IMR-90 (cell line): ENCODE results near the gene PCBP1.

Experiments used
- BHLHE40 ChIP-seq: fragments of 150-350 bp; IDR thresholded peaks from 2 replicates; pipeline ENCODE4 v1.6.1; 2016; ENCODE audit warnings: mild to moderate bottlenecking, low read depth, low read length
- CTCF ChIP-seq: conservative IDR thresholded peaks from 2 replicates; pipeline ENCODE4 v1.5.1; 2012; ENCODE audit warnings: mild to moderate bottlenecking, low read depth, low read length, improper control_type of control experiment
- POLR2A ChIP-seq: IDR thresholded peaks from 2 replicates; pipeline ENCODE4 v1.6.1; 2012; ENCODE audit warnings: mild to moderate bottlenecking, low read depth, low read length
- RAD21 ChIP-seq: IDR thresholded peaks from 2 replicates; pipeline ENCODE4 v1.6.1; 2012; ENCODE audit warnings: low read length, improper control_type of control experiment

DNA sequence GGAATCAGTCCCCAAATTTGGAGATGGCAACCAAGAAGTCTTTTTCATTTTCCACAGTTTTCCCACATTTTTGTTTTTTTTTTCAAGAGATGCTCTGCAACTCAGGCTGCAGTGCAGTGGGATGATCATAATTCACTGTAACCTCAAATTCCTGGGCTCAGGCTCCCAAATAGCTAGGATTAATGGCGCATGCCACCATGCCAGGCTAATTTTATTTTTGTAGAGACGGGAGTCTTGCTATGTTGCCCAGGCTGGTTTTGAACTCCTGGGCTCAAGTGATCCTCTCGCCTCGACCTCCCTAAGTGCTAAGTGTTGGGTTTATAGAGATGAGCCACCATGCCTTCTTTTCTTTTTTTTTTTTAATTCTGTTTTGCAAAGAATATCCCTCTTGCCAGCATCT, 35.2 kb downstream of the PCBP1 start:
- TF ChIP-seq RAD21 (no peak), POLR2A (no peak), CTCF (no peak), BHLHE40 (no peak)
